TTC549 (cell line): ENCODE measurements around the gene NKAIN4.

Source experiments
- FAIRE-seq: peaks from 2 replicates; lab custom pipeline; 2012; peaks lifted over from hg19 to GRCh38; lab: Jason Lieb, UNC

Gene NKAIN4

GRCh38 chr20:63287697-63288580, 33.7 kb upstream of the NKAIN4 start:
- FAIRE-seq = no peak

GRCh38 chr20:63286781-63287696, 32.8 kb upstream of the NKAIN4 start:
- no peak for FAIRE-seq

GRCh38 chr20:63285636-63286615, 31.7 kb upstream of the NKAIN4 start:
- FAIRE-seq = no peak

- FAIRE-seq = no peak
Observed at GRCh38 chr20:63284981-63285524, 30.8 kb upstream of the NKAIN4 start.

GRCh38 chr20:63284544-63284949, 30.3 kb upstream of the NKAIN4 start:
- no peak for FAIRE-seq

- FAIRE-seq = no peak
Observed at GRCh38 chr20:63284083-63284440, 29.8 kb upstream of the NKAIN4 start.

- FAIRE-seq = no peak
Observed at GRCh38 chr20:63283397-63284082, 29.3 kb upstream of the NKAIN4 start.

GRCh38 chr20:63282946-63283345, 28.7 kb upstream of the NKAIN4 start:
- FAIRE-seq = no peak

GRCh38 chr20:63281742-63282665, 27.7 kb upstream of the NKAIN4 start:
- FAIRE-seq = no peak

GRCh38 chr20:63280929-63281545, 26.8 kb upstream of the NKAIN4 start:
- FAIRE-seq = no peak

- FAIRE-seq = no peak
Observed at GRCh38 chr20:63280371-63280770, 26.1 kb upstream of the NKAIN4 start.

- no peak for FAIRE-seq
Observed at GRCh38 chr20:63279931-63280330, 25.7 kb upstream of the NKAIN4 start.

GRCh38 chr20:63278661-63279060, 24.4 kb upstream of the NKAIN4 start:
- FAIRE-seq = no peak

- no peak for FAIRE-seq
Observed at GRCh38 chr20:63277466-63278272, 23.4 kb upstream of the NKAIN4 start.

GRCh38 chr20:63276956-63277355, 22.7 kb upstream of the NKAIN4 start:
- FAIRE-seq = no peak

GRCh38 chr20:63275825-63276224, 21.6 kb upstream of the NKAIN4 start:
- FAIRE-seq = no peak

- FAIRE-seq = no peak
Observed at GRCh38 chr20:63274381-63275228, 20.3 kb upstream of the NKAIN4 start.
